ENCODE data around the gene RAB7B. TPM values are rescaled to one million over a fixed set of nuclear protein-coding genes. Genes with fewer than 3 reads are reported as not detected.

Gene RAB7B
- total and polyA plus RNA-seq, 2 of the 4 experiments (the other 2 are of a cell fraction), result 9.1 to 14.7 TPM

DNA sequence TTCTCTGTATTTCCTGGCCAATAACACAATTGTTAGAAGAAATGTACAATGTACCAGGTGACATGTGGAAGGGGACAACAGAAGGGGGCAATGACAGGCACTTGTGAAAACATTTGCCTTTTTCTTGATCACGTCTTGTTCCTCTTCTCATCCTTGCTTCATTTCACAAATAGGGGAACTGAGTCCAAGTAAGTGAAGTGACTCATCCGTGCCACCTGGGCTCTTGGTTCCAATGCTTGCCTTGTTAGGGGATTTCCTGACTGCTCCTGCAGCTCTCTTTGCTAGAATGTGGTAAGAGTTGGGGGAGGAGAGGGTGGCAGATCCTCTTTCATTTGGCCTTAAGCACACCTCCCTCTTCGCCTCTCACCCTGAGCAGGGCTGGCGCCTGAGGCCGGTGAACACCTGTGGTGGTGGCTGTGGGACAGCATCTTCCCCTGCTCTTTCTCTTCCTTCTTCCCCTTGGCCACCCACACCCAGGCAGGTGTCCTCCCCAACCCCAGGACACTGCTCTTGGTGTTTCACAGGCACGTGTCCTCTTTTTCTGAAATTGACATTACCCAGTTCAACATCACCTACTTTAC, 47.5 kb upstream of the RAB7B start:
- 100% methylated on average over 1 of the region's 6 CpGs; no CpG with 5 or more reads in 1 of the 2 experiments for WGBS, 2 experiments (ENCODE audit: extremely low coverage in 2 of 2, insufficient read length in 1 of 2)
- Histone ChIP-seq H3K27me3 (ENCODE audit: control insufficient read depth, insufficient read depth, low read length) (peaks cover 42% of the 10 kb centered on the region), H2AK5ac (ENCODE audit: low read depth, low read length) (no peak overlapping the region), H3K23ac (ENCODE audit: low read depth, low read length) (no peak overlapping the region), H3K9me1 (ENCODE audit: insufficient read depth, low read length) (0 out of 2 replicates have a peak, but pooled peaks cover 3% of the 10 kb centered on the region), H3K4me1 (ENCODE audit: control insufficient read depth, insufficient read depth, low read length) (no peaks in the 10 kb centered on the region), H2BK20ac (ENCODE audit: low read depth, low read length) (no peak overlapping the region), H3K4ac (ENCODE audit: low read depth, low read length) (no peak overlapping the region), H2BK15ac (ENCODE audit: low read depth, low read length) (no peak overlapping the region), H3K9ac (ENCODE audit: low read depth, low read length) (no peak overlapping the region), H3K9me3 (ENCODE audit: control insufficient read depth, insufficient read depth, low read length) (no peaks in the 10 kb centered on the region), H3K36me3 (ENCODE audit: control insufficient read depth, insufficient read depth, low read length) (no peaks in the 10 kb centered on the region), H2AFZ (replicated peaks; ENCODE audit: low read length, poor library complexity) (peak overlapping the region; percentile 13), H2BK5ac (ENCODE audit: low read depth, low read length, poor library complexity, severe bottlenecking) (no peak overlapping the region), H4K20me1 (ENCODE audit: insufficient read depth, low read length) (no peaks in the 10 kb centered on the region), H3K18ac (ENCODE audit: low read depth, low read length) (no peak overlapping the region), H3K4me2 (ENCODE audit: low read depth, low read length) (no peak overlapping the region), H3K79me1 (ENCODE audit: low read depth in 1 of 2, low read length in 2 of 2) (no peaks in the 10 kb centered on the region), H2BK120ac (ENCODE audit: low read depth, low read length) (no peak overlapping the region), H4K91ac (ENCODE audit: insufficient read depth, low read depth, low read length) (no peak overlapping the region), H2AK9ac (replicated peaks; ENCODE audit: low read depth, low read length, poor library complexity) (no peak overlapping the region), H4K8ac (ENCODE audit: low read depth in 2 of 2, low read length in 2 of 2) (no peak overlapping the region), H3K56ac (ENCODE audit: extremely low read depth, insufficient read depth, low read length) (no peak overlapping the region), H3K4me3 (ENCODE audit: insufficient read depth, low read depth, low read length) (no peak overlapping the region), H4K5ac (ENCODE audit: low read depth, low read length) (no peak overlapping the region), H3K27ac (ENCODE audit: insufficient read depth, low read length) (no peak overlapping the region), H3K14ac (replicated peaks; ENCODE audit: low read depth, low read length) (no peak overlapping the region)
- TF ChIP-seq SMC3 (IDR thresholded peaks at IDR 0.05; ENCODE audit: low read depth, low read length), result no peak
- no peak for TF ChIP-seq RCOR1 (IDR thresholded peaks at IDR 0.05; ENCODE audit: insufficient replicate concordance, low read length)
- no peak for TF ChIP-seq CEBPB (IDR thresholded peaks at IDR 0.05; ENCODE audit: low read depth, low read length)
- no peak for TF ChIP-seq MAFK (IDR thresholded peaks at IDR 0.05; ENCODE audit: low read depth, low read length)
- no peak for TF ChIP-seq MAZ (IDR thresholded peaks at IDR 0.05; ENCODE audit: borderline replicate concordance, low read depth, low read length)
- TF ChIP-seq, protein P1, sequence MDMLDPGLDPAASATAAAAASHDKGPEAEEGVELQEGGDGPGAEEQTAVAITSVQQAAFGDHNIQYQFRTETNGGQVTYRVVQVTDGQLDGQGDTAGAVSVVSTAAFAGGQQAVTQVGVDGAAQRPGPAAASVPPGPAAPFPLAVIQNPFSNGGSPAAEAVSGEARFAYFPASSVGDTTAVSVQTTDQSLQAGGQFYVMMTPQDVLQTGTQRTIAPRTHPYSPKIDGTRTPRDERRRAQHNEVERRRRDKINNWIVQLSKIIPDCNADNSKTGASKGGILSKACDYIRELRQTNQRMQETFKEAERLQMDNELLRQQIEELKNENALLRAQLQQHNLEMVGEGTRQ (IDR thresholded peaks at IDR 0.05; ENCODE audit: low read depth, low read length), result no peak
- no peak for TF ChIP-seq POLR2A (IDR thresholded peaks at IDR 0.05; ENCODE audit: low read depth, low read length)
- TF ChIP-seq, protein P2, sequence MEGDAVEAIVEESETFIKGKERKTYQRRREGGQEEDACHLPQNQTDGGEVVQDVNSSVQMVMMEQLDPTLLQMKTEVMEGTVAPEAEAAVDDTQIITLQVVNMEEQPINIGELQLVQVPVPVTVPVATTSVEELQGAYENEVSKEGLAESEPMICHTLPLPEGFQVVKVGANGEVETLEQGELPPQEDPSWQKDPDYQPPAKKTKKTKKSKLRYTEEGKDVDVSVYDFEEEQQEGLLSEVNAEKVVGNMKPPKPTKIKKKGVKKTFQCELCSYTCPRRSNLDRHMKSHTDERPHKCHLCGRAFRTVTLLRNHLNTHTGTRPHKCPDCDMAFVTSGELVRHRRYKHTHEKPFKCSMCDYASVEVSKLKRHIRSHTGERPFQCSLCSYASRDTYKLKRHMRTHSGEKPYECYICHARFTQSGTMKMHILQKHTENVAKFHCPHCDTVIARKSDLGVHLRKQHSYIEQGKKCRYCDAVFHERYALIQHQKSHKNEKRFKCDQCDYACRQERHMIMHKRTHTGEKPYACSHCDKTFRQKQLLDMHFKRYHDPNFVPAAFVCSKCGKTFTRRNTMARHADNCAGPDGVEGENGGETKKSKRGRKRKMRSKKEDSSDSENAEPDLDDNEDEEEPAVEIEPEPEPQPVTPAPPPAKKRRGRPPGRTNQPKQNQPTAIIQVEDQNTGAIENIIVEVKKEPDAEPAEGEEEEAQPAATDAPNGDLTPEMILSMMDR (conservative IDR thresholded peaks at IDR 0.05; ENCODE audit: low read depth, low read length), result no peak
- no peak for TF ChIP-seq CHD1 (IDR thresholded peaks at IDR 0.05; ENCODE audit: low read depth, low read length)
- TF ChIP-seq, protein P3, sequence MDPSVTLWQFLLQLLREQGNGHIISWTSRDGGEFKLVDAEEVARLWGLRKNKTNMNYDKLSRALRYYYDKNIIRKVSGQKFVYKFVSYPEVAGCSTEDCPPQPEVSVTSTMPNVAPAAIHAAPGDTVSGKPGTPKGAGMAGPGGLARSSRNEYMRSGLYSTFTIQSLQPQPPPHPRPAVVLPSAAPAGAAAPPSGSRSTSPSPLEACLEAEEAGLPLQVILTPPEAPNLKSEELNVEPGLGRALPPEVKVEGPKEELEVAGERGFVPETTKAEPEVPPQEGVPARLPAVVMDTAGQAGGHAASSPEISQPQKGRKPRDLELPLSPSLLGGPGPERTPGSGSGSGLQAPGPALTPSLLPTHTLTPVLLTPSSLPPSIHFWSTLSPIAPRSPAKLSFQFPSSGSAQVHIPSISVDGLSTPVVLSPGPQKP (IDR thresholded peaks at IDR 0.05; ENCODE audit: borderline replicate concordance, low read depth, low read length), result no peak
- TF ChIP-seq RAD21 (IDR thresholded peaks at IDR 0.05; ENCODE audit: low read length), result no peak
- TF ChIP-seq BHLHE40 (IDR thresholded peaks at IDR 0.05; ENCODE audit: low read depth, low read length), result no peak
- no peak for TF ChIP-seq MXI1 (IDR thresholded peaks at IDR 0.05; ENCODE audit: borderline replicate concordance, low read depth, low read length)
- no peak for TF ChIP-seq NFE2L2 (IDR thresholded peaks at IDR 0.05; ENCODE audit: low read depth, low read length)
- no peak for TF ChIP-seq FOS (IDR thresholded peaks at IDR 0.05; ENCODE audit: low read depth, low read length)
- no peak for TF ChIP-seq RFX5 (IDR thresholded peaks at IDR 0.05; ENCODE audit: low read depth, low read length)
- no TSS peak for BruUV-seq (replicated peaks)
- intact Hi-C loops (cut with micrococcal nuclease), result no loop called here
- in situ Hi-C loops (cut with MboI; ENCODE audit: low sequenced_read_pairs), result no loop called here
- DNase-seq (peak; percentile 2), ATAC-seq (ENCODE audit: low read depth) (no peak)
- ChIA-PET CTCF (no interaction called here), POLR2A (ENCODE audit: unreplicated experiment) (no interaction called here)
- dilution Hi-C loops (cut with HindIII; ENCODE audit: low sequenced_read_pairs, unreplicated experiment), result no loop called here

Data from IMR-90 (cell line).